NCI-H2227 (cell line): ENCODE measurements around the gene SEMA4F.

Experiments used
- DNase-seq: peaks from one replicate; lab custom pipeline; 2025; ENCODE audit not compliant: unreplicated experiment; lab: John Stamatoyannopoulos, UW

SEMA4F gene

DNA sequence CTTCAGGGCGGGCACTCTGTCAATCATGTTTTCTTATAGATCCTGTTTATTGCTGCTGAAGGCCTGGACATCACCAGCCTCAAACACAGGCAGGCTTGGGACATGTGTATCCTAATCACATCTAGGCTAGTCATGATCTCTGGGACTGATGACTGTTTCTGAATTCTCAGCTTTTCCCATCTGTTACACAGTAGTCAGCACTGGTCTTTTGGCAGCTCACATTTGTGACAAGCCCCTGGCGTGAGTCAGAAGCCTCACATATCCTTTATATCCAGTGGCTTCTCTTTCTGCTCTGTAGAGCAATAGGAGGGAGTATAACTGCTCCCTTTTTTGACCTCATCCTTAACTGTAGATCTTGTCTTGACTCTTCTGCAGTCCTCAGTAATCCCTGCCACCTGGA lies 4.5 kb downstream of the SEMA4F start:
- DNase-seq = no peak

DNA sequence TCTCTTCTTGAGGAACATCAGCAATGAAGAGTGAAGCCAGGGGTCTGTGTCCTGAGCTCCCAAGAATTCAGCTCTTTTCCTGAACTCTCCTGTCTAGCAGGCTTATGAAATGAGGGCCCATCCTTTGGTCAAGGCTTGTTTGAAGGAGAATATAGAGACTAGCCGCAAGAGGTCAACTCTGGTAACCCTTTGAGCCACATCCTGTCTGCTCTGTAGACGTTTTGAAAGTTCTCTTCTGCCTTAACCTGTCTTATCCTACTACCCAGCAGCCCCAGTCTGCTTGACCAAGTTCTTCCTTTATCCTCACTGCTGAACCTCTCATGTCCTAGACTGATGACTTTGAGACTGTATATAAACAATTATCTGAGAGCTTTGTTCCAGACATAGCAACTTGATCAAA lies 5.4 kb downstream of the SEMA4F start:
- DNase-seq = no peak

DNA sequence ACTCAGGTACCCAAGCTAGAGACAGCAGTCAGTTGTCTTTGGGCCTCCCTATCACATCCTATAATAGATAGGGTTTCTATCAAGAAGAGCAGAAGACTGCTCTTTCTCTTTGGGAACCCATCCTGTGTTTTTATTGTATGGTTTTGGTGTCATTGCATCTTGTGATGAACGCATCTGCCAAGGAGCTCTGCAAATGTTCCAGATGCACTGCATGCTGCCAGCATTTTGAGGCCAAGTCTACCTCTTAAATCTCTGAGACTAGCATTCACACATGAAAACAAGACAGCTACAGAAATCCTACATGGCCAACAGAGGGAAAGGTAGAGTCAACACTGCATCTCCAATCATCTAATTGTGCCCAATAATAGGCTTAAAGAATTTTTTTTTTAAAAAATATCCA lies 14.0 kb downstream of the SEMA4F start:
- no peak for DNase-seq

DNA sequence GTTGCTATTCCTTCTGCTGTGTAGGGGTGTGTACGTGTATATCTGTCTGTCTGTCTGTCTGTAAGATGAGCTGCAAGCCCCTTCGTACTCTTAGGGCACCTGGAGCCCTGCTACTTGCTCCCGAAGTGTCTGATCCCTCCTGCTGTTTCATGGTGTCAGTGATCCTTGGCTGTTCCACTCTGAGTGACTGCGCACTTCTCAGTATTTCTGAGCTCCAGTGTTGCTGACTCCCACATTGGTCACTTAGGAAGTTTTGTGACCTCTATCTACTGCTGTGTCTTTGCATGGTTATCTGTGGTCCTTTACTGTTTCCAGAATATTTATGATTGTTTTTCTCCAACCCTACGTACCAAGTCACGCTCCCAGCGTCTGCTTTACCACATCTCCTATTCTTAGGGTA lies 16.2 kb downstream of the SEMA4F start:
- no peak for DNase-seq

DNA sequence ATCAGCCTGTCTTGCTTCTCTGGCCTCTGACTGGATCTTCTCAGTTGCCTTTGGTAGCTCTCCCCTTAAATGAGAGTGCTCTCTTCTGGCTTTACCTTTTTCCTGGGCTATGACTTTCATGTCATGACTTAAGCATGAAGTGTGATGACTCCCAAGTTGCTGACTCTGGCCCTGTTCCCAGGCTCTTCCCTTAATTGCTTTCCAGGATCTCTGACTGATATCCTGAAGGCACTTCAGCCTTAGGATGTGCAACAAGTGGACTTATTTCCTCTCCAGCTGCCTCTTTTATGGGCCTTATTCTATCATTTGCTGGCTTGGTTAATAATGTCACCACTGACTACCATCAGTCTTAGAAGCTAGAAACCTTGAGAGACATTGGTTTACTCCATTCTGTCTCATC lies 17.4 kb downstream of the SEMA4F start:
- DNase-seq = no peak

DNA sequence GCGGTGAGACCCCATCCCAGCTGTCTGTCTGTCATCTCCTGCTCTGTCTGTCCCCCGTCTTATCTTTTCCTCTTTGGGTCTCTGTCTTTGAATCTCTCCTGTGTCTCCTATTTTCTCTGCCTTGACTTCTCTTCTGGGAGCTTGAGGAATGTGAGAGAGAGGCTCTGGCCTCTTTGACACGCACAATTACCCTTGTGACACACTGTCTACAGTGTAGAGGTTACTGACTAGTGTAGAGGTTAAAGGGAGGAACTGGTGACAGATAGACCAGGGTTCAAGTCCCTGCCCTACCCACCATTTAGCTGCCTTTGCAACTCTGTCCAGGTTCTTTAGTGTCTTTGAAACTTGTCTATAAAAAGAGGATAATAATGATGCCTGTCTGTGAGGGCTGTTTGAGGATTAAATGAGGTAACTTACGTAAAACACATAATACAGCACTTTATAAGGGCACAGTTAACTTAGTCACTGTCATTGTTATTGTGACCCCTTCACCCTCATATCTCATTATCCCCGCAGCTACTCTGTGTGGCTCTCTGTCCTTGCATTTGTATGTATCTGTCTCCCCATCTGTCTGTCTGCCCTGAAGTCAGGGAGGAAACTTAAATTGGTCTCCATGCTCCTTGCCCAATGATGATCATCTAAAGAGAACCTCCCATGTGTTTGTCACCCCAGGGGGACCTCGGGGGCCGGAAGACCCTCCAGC lies 19.9 kb downstream of the SEMA4F start:
- DNase-seq = no peak

DNA sequence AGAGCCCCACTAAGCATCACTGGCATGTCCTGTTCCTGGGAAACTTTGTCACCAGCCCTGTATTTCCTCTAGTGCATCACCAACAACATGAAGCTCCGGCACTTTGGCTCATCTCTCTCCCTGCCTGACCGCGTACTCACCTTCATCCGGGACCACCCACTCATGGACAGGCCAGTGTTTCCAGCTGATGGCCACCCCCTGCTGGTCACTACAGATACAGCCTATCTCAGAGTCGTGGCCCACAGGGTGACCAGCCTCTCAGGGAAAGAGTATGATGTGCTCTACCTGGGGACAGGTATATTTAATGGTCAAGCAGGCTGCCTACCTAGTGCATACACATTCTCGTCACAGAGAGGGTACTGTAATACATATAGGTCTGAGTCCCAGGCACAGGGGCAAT lies 21.0 kb downstream of the SEMA4F start:
- DNase-seq = no peak

DNA sequence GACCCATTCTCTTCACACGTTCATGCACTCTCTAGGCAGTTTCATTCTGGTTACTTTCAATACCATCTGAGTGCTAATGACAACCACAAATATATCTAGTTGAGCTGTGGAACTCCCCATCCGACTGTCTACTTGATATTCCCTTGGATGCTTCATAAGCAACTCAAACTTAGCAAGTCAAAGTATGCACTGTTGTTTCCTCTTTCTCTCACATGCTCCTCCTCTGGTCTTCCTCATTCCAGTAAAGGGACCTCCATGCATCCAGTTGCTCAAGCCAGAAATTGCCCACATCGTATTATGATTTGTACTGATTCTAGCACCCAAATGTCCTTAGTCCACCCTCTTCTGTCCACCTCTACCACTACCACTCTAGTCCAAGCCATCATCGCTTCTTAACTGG lies 22.3 kb downstream of the SEMA4F start:
- no peak for DNase-seq

DNA sequence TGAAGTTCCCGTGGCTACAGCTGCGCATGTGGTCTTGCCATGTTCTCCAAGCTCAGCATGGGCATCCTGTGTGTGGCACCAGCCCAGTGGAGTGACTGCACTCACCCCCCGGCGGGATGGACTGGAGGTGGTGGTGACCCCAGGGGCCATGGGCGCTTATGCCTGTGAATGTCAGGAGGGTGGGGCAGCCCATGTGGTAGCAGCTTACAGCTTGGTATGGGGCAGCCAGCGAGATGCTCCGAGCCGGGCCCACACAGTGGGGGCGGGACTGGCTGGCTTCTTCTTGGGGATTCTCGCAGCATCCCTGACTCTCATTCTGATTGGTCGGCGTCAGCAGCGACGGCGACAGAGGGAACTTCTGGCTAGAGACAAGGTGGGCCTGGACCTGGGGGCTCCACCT lies 25.6 kb downstream of the SEMA4F start:
- no peak for DNase-seq

DNA sequence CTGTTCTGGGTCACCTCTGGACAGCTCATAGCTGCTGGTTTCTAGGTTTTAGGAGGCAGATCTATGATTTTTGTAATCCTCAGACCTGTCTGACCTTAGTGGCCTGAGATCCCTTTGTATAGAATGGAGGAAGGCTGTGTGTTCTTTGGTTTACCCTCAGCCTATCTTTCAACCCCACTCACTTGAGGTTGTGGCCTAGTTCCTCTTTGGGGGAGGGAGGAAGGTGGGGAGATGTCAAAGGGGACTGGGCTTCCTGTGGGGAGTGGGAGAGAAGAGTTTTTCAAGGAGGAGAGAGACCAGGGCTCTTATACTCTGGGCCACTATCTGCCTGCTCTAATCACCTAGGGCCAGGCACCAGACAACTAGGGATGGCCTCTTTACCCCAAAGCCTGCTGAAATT lies 28.5 kb downstream of the SEMA4F start:
- DNase-seq = no peak

DNA sequence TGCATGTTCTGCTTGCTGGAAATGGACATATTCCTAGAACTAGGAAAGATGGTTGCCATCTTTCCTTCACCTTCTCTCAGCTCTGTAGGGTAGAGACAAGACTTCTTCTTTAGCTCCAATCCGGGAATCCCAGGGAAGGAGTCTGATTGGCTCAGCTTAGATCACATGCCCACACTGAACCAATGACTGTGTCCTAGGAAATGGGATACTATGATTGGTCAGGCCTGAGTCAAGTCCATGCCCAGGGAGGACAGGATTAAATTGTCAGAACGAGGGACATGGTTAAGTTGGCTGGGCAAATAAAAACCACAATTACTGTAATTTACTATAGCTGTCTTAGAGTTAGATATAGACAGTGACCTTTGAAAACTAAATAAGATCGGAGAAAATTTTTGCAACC lies 31.4 kb downstream of the SEMA4F start:
- no peak for DNase-seq

DNA sequence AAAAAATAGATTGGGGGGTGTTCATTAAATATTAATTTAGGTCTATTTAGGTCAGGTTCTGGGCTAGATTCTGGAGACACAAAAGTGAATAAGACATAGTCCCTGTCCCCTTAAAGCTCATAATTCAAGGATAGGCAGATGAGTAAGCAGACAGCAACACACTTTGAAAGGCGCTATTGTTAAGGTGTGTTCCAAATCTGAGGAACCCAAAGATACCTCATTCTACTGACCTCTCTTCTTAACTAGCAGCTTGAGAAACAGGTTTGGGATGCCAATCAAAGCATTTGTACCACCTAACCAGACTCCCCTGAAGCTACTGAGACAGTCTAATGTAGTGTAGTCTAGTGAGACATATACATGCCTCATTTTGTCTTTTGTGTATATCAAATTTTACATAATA lies 34.8 kb downstream of the SEMA4F start:
- no peak for DNase-seq

DNA sequence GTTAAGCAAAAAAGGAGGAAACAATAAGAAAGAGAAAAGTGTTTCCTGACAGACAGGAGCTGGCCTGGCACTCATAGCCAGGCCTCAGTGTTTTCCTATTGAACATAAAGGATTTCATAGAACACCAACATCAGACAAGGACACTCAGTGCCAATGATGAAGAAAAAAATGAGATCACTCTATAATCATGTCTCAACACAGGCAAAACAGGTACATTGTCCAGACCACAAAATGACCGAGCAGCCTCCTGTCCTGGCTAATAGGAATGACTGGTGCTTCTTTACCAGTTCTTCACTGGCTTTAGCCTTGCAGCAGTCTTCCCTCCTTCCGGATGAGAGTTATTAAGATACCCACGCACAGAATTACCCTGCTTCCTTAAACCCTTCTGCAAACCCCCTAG lies 35.6 kb downstream of the SEMA4F start:
- DNase-seq = no peak

DNA sequence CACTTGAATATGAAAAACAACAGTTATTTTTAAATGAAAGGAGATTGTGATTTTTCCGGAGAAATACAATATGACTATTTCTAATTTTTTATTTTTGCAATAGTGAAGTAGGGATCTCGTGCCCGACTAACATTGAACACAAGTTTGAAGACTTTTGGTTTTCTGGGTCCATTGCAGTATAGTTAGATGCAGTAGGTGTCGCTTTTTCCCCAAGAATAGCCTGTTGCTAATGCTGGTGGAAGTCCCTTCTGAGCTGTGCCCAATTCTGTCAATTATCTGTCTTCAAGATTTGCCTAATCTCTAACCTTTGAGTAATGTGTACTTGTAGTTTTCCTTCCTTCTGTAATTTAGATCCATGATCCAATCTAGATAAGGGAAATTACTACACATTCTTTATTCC lies 36.5 kb downstream of the SEMA4F start:
- peak; percentile 77 for DNase-seq

DNA sequence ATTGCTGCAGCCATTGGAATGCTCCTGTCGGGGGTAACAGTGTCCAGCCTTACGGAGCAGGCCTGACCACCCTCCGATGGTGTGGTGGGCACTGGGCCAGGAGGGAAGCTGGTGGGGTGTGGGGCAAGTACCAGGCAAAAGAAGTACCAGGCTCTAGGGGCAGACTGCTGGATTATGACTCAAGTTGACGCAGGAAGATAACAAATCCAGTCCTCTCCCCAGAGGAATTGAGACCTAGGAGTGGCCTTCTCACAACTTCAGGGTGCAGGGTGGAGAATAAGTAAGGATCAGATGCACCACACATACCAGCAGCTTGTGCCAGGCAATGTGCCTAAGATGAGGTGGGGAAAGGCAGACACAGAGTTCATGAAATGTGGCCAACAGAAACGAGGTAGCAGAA lies 37.9 kb downstream of the SEMA4F start:
- DNase-seq = no peak

DNA sequence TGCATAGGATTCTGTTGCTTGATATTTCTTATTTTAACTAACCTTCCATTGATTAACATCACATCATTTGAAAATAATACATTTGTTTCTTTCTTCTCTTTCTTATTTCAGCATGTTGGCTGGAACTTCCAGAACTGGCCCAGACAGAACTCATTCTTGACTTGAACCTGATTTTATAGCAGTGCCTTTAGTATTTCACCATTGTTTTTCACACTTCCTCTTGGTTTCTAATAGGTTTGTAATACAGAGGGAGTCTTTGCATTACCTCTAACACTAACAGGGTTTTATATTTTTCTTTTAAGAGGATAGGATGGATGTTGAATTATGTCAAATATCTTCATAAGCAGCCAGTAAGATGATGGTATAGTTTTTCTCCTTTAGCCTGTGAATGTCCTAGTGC lies 39.2 kb downstream of the SEMA4F start:
- DNase-seq = no peak

DNA sequence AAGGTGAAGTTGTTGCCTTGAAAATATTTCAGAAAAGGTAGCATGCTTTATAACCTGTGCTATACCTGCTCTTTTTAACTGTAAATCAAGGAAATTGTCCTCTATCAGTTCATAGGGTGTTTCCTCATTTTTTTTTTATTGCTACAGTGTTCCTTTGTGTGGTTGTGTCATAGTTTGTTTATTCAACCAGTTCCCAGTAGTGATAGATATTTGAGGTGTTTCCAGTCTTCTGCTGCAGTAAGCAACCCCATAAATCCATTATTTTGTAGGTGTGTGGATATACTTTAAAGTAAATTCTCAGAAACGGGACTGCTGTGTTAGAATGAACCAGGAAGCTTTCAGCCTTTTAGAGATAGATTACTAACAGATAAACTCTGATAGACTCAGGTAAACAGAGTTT lies 39.6 kb downstream of the SEMA4F start:
- no peak for DNase-seq

DNA sequence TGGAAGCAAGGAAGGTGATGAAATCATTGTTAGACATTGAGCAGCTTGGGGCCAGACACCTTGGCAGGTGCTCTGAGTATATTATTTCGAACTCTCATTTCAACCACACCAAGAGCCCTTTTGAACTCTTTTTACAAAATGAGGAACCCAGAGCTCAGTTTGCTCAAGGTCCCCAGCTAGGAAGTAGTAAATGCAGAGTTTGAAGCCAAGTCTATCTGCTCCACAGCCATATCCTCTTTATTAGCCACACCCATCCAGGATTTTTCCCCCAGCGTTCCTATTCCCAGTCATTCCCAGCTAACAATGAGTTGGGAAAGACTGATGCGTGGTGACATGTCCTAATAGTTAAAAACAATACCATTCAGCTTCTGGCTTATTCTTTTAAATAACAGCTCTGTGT lies 40.2 kb downstream of the SEMA4F start:
- DNase-seq = no peak

DNA sequence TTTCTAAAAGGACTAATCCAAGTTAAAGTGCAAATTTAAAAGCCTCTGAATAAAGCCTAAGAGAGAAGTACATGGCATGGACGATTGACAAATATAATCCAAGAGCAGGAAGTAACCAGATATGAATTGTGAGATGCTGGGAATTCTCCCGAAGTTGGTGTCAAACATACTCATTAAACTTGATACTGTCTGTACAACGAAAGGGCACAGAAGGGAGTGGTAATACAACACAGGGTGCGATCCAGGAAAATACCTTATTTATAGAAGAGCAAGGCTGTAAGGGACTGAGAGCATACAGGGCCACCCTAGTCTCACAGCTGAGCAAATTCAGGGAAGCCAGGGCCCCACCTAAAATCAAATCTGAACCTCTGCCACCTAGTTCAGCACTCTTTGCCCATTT lies 41.6 kb downstream of the SEMA4F start:
- DNase-seq = no peak

DNA sequence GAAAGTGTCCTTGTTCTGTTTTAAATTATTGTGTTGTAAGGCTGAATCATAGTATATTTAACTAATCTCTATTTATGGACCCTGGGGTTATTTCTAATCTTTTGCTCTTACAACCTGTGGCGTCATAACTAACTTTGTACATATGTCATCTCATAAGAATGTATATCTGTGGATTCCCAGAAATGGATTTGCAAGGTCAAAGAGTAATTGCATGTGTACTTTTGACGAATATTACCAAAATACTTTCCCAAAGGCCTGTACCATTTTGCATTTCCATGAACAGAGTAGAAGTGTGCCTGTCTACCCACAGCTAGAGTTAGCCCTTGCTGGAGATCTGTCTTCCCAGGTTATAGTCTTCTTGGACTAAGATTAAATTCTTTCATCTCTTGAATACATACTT lies 42.8 kb downstream of the SEMA4F start:
- DNase-seq = no peak

DNA sequence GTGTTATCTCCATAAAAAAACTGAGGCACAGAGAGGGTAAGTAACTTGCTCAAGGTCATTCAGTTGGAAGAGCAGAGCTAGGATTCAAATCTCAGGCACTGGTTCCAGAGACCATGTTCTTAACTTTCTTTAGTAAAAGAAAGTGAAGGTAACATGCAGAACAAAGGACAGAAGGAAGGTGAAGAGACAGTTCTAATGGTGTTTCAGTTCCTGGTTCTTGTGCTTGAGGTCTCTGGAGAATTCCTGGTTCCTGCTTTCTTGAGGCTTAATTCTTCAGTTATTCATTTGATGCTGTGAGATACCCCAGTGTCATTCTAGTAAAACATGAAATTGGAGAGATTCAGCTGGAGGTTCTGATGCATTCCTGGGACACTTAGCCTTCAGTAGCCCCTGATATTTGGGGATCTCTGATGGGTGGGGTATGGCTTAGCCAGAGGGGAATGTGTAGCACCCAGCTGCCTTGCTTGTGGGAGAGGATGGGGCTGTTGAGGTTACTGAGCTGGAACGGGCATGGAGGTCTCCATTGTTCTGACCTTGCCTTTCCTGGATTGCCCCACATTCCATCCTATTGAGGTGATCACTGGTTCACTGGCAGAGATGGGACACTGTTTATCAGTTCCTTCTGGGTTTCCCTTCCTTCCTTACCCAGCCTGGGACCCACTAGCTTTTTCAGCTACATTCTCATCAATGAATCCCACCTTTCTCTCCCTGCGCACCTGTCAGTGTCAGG lies 46.8 kb downstream of the SEMA4F start:
- DNase-seq = no peak

DNA sequence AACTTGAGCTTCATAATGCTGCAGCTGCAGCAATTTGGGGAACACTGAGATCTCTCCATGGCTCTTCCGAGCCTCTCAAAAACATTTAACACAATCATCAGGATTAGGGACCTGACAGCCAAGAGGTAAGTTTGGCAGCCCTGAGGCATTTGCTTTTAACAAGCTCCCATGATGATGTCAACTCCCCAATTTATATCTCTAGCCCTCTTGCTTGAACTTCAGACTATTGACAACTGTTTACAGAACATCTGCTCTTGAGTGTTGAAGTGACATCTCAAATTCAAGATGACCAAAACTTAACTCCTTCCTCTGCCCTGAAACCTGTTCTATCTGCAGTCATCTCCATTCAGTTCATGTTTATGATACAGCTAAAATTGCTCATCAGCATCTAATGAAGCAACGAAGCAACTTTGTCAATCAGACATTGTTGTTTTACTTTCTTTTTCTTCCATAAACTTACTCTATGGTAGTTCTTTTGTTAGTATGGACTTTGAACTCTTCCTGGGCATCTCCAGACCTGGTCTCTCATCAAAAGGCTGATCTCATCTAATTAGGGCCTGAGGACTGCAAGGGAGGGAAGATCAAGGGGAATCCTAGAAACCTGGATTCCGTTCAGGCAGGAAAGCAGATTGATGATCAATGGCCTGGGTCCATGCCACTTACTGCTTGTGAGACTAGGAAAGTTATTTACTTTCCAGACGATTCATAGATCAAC lies 48.1 kb downstream of the SEMA4F start:
- no peak for DNase-seq
